ENCODE results near the gene RAP1A.
"Not testable (repeated sequence)": the region's sequence is repeated elsewhere in the genome, so short reads cannot be mapped to it uniquely, and the experiment has no call there.

The RAP1A gene

GRCh38 chr1:111608528-111608927, 11.1 kb upstream of the RAP1A start:
- not testable (repeated sequence) for H3K9ac ChIP-seq (ENCODE audit: low read length in 5 of 5); H3K4me3 ChIP-seq (ENCODE audit: low read depth in 1 of 5, low read length in 5 of 5); H3K9me3 ChIP-seq (ENCODE audit: control insufficient read depth in 5 of 5, low read length in 5 of 5); H3K27ac ChIP-seq (ENCODE audit: low read depth, low read length); H3K36me3 ChIP-seq (ENCODE audit: control insufficient read depth in 5 of 5, insufficient read depth in 5 of 5, low read length in 5 of 5); H3K27me3 ChIP-seq (ENCODE audit: control insufficient read depth in 5 of 5, insufficient read depth in 4 of 5, low read length in 5 of 5)
- peaks cover 0 to 19% (median 17%) of the 10 kb centered on the region in 5 donors for H3K4me1 ChIP-seq (ENCODE audit: control insufficient read depth in 5 of 5, insufficient read depth in 5 of 5, low read length in 5 of 5)

GRCh38 chr1:111611986-111612385, 7.6 kb upstream of the RAP1A start:
- Histone ChIP-seq H3K4me1 (ENCODE audit: control insufficient read depth in 5 of 5, insufficient read depth in 5 of 5, low read length in 5 of 5) (peaks cover 0 to 12% (median 3%) of the 10 kb centered on the region in 5 donors), H3K27ac (ENCODE audit: low read depth, low read length) (no peak overlapping the region), H3K9me3 (ENCODE audit: control insufficient read depth in 5 of 5, low read length in 5 of 5) (no peaks in the 10 kb centered on the region), H3K36me3 (ENCODE audit: control insufficient read depth in 5 of 5, insufficient read depth in 5 of 5, low read length in 5 of 5) (no peaks in the 10 kb centered on the region), H3K4me3 (ENCODE audit: low read depth in 1 of 5, low read length in 5 of 5) (no peak overlapping the region), H3K9ac (ENCODE audit: low read length in 5 of 5) (no peak overlapping the region), H3K27me3 (ENCODE audit: control insufficient read depth in 5 of 5, insufficient read depth in 4 of 5, low read length in 5 of 5) (no peaks in the 10 kb centered on the region)

GRCh38 chr1:111615870-111616715, 3.5 kb upstream of the RAP1A start:
- no peak overlapping the region for H3K27ac ChIP-seq (ENCODE audit: low read depth, low read length)
- H3K36me3 ChIP-seq (ENCODE audit: control insufficient read depth in 5 of 5, insufficient read depth in 5 of 5, low read length in 5 of 5): no peaks in the 10 kb centered on the region
- H3K27me3 ChIP-seq (ENCODE audit: control insufficient read depth in 5 of 5, insufficient read depth in 4 of 5, low read length in 5 of 5): no peaks in the 10 kb centered on the region
- peaks cover 0 to 28% (median 17%) of the 10 kb centered on the region in 5 donors for H3K4me1 ChIP-seq (ENCODE audit: control insufficient read depth in 5 of 5, insufficient read depth in 5 of 5, low read length in 5 of 5)
- H3K9ac ChIP-seq (ENCODE audit: low read length in 5 of 5): no peak overlapping the region
- H3K9me3 ChIP-seq (ENCODE audit: control insufficient read depth in 5 of 5, low read length in 5 of 5): no peaks in the 10 kb centered on the region
- no peak overlapping the region for H3K4me3 ChIP-seq (ENCODE audit: low read depth in 1 of 5, low read length in 5 of 5)

GRCh38 chr1:111618081-111618480, 1.5 kb upstream of the RAP1A start:
- Histone ChIP-seq H3K4me3 (ENCODE audit: low read depth in 1 of 5, low read length in 5 of 5) (no peak overlapping the region), H3K9me3 (ENCODE audit: control insufficient read depth in 5 of 5, low read length in 5 of 5) (no peaks in the 10 kb centered on the region), H3K27ac (ENCODE audit: low read depth, low read length) (no peak overlapping the region), H3K27me3 (ENCODE audit: control insufficient read depth in 5 of 5, insufficient read depth in 4 of 5, low read length in 5 of 5) (no peaks in the 10 kb centered on the region), H3K36me3 (ENCODE audit: control insufficient read depth in 5 of 5, insufficient read depth in 5 of 5, low read length in 5 of 5) (no peaks in the 10 kb centered on the region), H3K9ac (ENCODE audit: low read length in 5 of 5) (no peak overlapping the region), H3K4me1 (ENCODE audit: control insufficient read depth in 5 of 5, insufficient read depth in 5 of 5, low read length in 5 of 5) (peaks cover 0 to 45% (median 32%) of the 10 kb centered on the region in 5 donors)

GRCh38 chr1:111618961-111619634, 491 bp upstream of the RAP1A start:
- H3K27me3 ChIP-seq (ENCODE audit: control insufficient read depth in 5 of 5, insufficient read depth in 4 of 5, low read length in 5 of 5): no peaks in the 10 kb centered on the region
- H3K36me3 ChIP-seq (ENCODE audit: control insufficient read depth in 5 of 5, insufficient read depth in 5 of 5, low read length in 5 of 5): no peaks in the 10 kb centered on the region
- no peaks in the 10 kb centered on the region for H3K9me3 ChIP-seq (ENCODE audit: control insufficient read depth in 5 of 5, low read length in 5 of 5)
- peak overlapping the region; percentile 95 for H3K27ac ChIP-seq (ENCODE audit: low read depth, low read length)
- H3K9ac ChIP-seq (ENCODE audit: low read length in 5 of 5): peak overlapping the region in 4 of 5 donors; percentile 54 to 86 (median 68)
- peaks cover 0 to 45% (median 34%) of the 10 kb centered on the region in 5 donors for H3K4me1 ChIP-seq (ENCODE audit: control insufficient read depth in 5 of 5, insufficient read depth in 5 of 5, low read length in 5 of 5)
- H3K4me3 ChIP-seq (ENCODE audit: low read depth in 1 of 5, low read length in 5 of 5): peak overlapping the region; percentile 81 to 95 (median 83)

GRCh38 chr1:111620441-111620971, 917 bp downstream of the RAP1A start:
- H3K4me1 ChIP-seq (ENCODE audit: control insufficient read depth in 5 of 5, insufficient read depth in 5 of 5, low read length in 5 of 5): peaks cover 0 to 48% (median 38%) of the 10 kb centered on the region in 5 donors

GRCh38 chr1:111621050-111621449, 1.5 kb downstream of the RAP1A start:
- Histone ChIP-seq H3K4me3 (ENCODE audit: low read depth in 1 of 5, low read length in 5 of 5) (peak overlapping the region; percentile 88 to 96 (median 95)), H3K4me1 (ENCODE audit: control insufficient read depth in 5 of 5, insufficient read depth in 5 of 5, low read length in 5 of 5) (peaks cover 0 to 49% (median 37%) of the 10 kb centered on the region in 5 donors), H3K9ac (ENCODE audit: low read length in 5 of 5) (peak overlapping the region; percentile 32 to 96 (median 90)), H3K9me3 (ENCODE audit: control insufficient read depth in 5 of 5, low read length in 5 of 5) (no peaks in the 10 kb centered on the region), H3K27me3 (ENCODE audit: control insufficient read depth in 5 of 5, insufficient read depth in 4 of 5, low read length in 5 of 5) (no peaks in the 10 kb centered on the region), H3K36me3 (ENCODE audit: control insufficient read depth in 5 of 5, insufficient read depth in 5 of 5, low read length in 5 of 5) (no peaks in the 10 kb centered on the region), H3K27ac (ENCODE audit: low read depth, low read length) (peak overlapping the region; percentile 95)

More at GRCh38 chr1:111620441-111620971, 917 bp downstream of the RAP1A start:
- H3K9ac ChIP-seq (ENCODE audit: low read length in 5 of 5): peak overlapping the region; percentile 32 to 96 (median 90)
- no peaks in the 10 kb centered on the region for H3K9me3 ChIP-seq (ENCODE audit: control insufficient read depth in 5 of 5, low read length in 5 of 5)
- no peaks in the 10 kb centered on the region for H3K36me3 ChIP-seq (ENCODE audit: control insufficient read depth in 5 of 5, insufficient read depth in 5 of 5, low read length in 5 of 5)
- H3K27me3 ChIP-seq (ENCODE audit: control insufficient read depth in 5 of 5, insufficient read depth in 4 of 5, low read length in 5 of 5): no peaks in the 10 kb centered on the region
- peak overlapping the region; percentile 95 for H3K27ac ChIP-seq (ENCODE audit: low read depth, low read length)
- peak overlapping the region; percentile 88 to 96 (median 95) for H3K4me3 ChIP-seq (ENCODE audit: low read depth in 1 of 5, low read length in 5 of 5)

- no peak overlapping the region for H3K4me3 ChIP-seq (ENCODE audit: low read depth in 1 of 5, low read length in 5 of 5)
- H3K9me3 ChIP-seq (ENCODE audit: control insufficient read depth in 5 of 5, low read length in 5 of 5): no peaks in the 10 kb centered on the region
- H3K36me3 ChIP-seq (ENCODE audit: control insufficient read depth in 5 of 5, insufficient read depth in 5 of 5, low read length in 5 of 5): no peaks in the 10 kb centered on the region
- H3K27me3 ChIP-seq (ENCODE audit: control insufficient read depth in 5 of 5, insufficient read depth in 4 of 5, low read length in 5 of 5): no peaks in the 10 kb centered on the region
- peak overlapping the region in 2 of 5 donors; percentile 60 to 90 for H3K9ac ChIP-seq (ENCODE audit: low read length in 5 of 5)
- H3K4me1 ChIP-seq (ENCODE audit: control insufficient read depth in 5 of 5, insufficient read depth in 5 of 5, low read length in 5 of 5): peaks cover 0 to 54% (median 38%) of the 10 kb centered on the region in 5 donors
- peak overlapping the region; percentile 95 for H3K27ac ChIP-seq (ENCODE audit: low read depth, low read length)
Measured at GRCh38 chr1:111622166-111622565, 2.6 kb downstream of the RAP1A start.

- H3K36me3 ChIP-seq (ENCODE audit: control insufficient read depth in 5 of 5, insufficient read depth in 5 of 5, low read length in 5 of 5): no peaks in the 10 kb centered on the region
- H3K27me3 ChIP-seq (ENCODE audit: control insufficient read depth in 5 of 5, insufficient read depth in 4 of 5, low read length in 5 of 5): no peaks in the 10 kb centered on the region
- H3K9me3 ChIP-seq (ENCODE audit: control insufficient read depth in 5 of 5, low read length in 5 of 5): no peaks in the 10 kb centered on the region
- no peak overlapping the region for H3K4me3 ChIP-seq (ENCODE audit: low read depth in 1 of 5, low read length in 5 of 5)
- H3K27ac ChIP-seq (ENCODE audit: low read depth, low read length): no peak overlapping the region
- H3K4me1 ChIP-seq (ENCODE audit: control insufficient read depth in 5 of 5, insufficient read depth in 5 of 5, low read length in 5 of 5): peaks cover 0 to 50% (median 31%) of the 10 kb centered on the region in 5 donors
- no peak overlapping the region for H3K9ac ChIP-seq (ENCODE audit: low read length in 5 of 5)
Measured at GRCh38 chr1:111624382-111624781, 4.8 kb downstream of the RAP1A start.

- Histone ChIP-seq H3K4me3 (ENCODE audit: low read depth in 1 of 5, low read length in 5 of 5) (no peak overlapping the region), H3K4me1 (ENCODE audit: control insufficient read depth in 5 of 5, insufficient read depth in 5 of 5, low read length in 5 of 5) (peaks cover 0 to 50% (median 31%) of the 10 kb centered on the region in 5 donors), H3K36me3 (ENCODE audit: control insufficient read depth in 5 of 5, insufficient read depth in 5 of 5, low read length in 5 of 5) (no peaks in the 10 kb centered on the region), H3K27me3 (ENCODE audit: control insufficient read depth in 5 of 5, insufficient read depth in 4 of 5, low read length in 5 of 5) (no peaks in the 10 kb centered on the region), H3K9me3 (ENCODE audit: control insufficient read depth in 5 of 5, low read length in 5 of 5) (no peaks in the 10 kb centered on the region), H3K27ac (ENCODE audit: low read depth, low read length) (no peak overlapping the region), H3K9ac (ENCODE audit: low read length in 5 of 5) (no peak overlapping the region)
Measured at GRCh38 chr1:111625276-111625675, 5.7 kb downstream of the RAP1A start.

Measured in subcutaneous abdominal adipose tissue (tissue), 5 donors.